NB4 (cell line): ENCODE data around the gene TFPI.

Experiments
- CTCF ChIP-seq: IDR thresholded peaks from one replicate; pipeline ENCODE4 v1.5.1; 2012; ENCODE audit warnings: low read depth, low read length
- MAX ChIP-seq: IDR thresholded peaks from 2 replicates; pipeline ENCODE4 v1.6.1; 2011; ENCODE audit warnings: low read depth, low read length
- MYC ChIP-seq: IDR thresholded peaks from 2 replicates; pipeline ENCODE4 v1.6.1; 2011; ENCODE audit warnings: low read depth, low read length
- POLR2A ChIP-seq: IDR thresholded peaks from 2 replicates; pipeline ENCODE4 v1.6.1; 2011; ENCODE audit warnings: mild to moderate bottlenecking; ENCODE audit not compliant: insufficient read length; ENCODE audit errors: extremely low read depth

- TF ChIP-seq CTCF, result no peak
- TF ChIP-seq POLR2A, result no peak
- TF ChIP-seq MYC, result no peak
- TF ChIP-seq MAX, result no peak
Measured at GRCh38 chr2:187519419-187520120, 34.7 kb downstream of the TFPI start.
